Measurements from ENCODE around the gene RFX6. TPM values are rescaled to one million over a fixed set of nuclear protein-coding genes. Genes with fewer than 3 reads are reported as not detected.

Gene RFX6
- total and polyA plus RNA-seq, 2 donors (not counting 1 experiment from before 2014, with no cell fraction given) = not detected

- intact Hi-C loops (cut with micrococcal nuclease) = no loop called here
- Histone ChIP-seq H4K20me1 (ENCODE audit: control insufficient read depth, insufficient read depth, low read length, poor library complexity, severe bottlenecking) (no peaks in the 10 kb centered on the region), H3K4me3 (ENCODE audit: control extremely low read depth in 1 of 5, extremely low read depth in 1 of 5, insufficient read depth in 1 of 5, low read depth in 2 of 5, low read length in 4 of 5) (no peak overlapping the region), H3K9ac (ENCODE audit: low read length) (no peak overlapping the region), H3K79me2 (ENCODE audit: control insufficient read depth, insufficient read depth, low read length) (no peaks in the 10 kb centered on the region), H3K4me1 (ENCODE audit: control insufficient read depth in 2 of 2, insufficient read depth in 2 of 2, low read length in 2 of 2) (no peaks in the 10 kb centered on the region), H2AFZ (ENCODE audit: insufficient read depth, low read depth, low read length, poor library complexity, severe bottlenecking) (no peak overlapping the region), H3K27me3 (replicated peaks in 1 of 4; ENCODE audit: control extremely low read depth in 1 of 4, control insufficient read depth in 3 of 4, insufficient read depth in 4 of 4, low read length in 3 of 4) (no peaks in the 10 kb centered on the region), H3K9me3 (ENCODE audit: control extremely low read depth in 1 of 3, control insufficient read depth in 2 of 3, insufficient read depth in 1 of 3, low read length in 2 of 3) (no peaks in the 10 kb centered on the region), H3K4me2 (replicated peaks; ENCODE audit: low read depth, low read length, poor library complexity, severe bottlenecking) (no peak overlapping the region), H3K36me3 (replicated peaks in 1 of 2; ENCODE audit: control extremely low read depth in 1 of 2, control insufficient read depth in 1 of 2, extremely low read depth in 1 of 2, insufficient read depth in 2 of 2, low read length in 1 of 2) (no peaks in the 10 kb centered on the region), H3K27ac (ENCODE audit: low read length in 2 of 2) (no peak overlapping the region)
- DNase-seq (no peak), ATAC-seq (ENCODE audit: low read depth) (no peak)
- H3K27ac Mint-ChIP-seq = no peak overlapping the region
- TF ChIP-seq EZH2 (IDR thresholded peaks at IDR 0.05; ENCODE audit: borderline replicate concordance, insufficient read depth, low read depth, low read length, poor library complexity, severe bottlenecking) = no peak
- no peak for TF ChIP-seq CTCF (IDR thresholded peaks at IDR 0.05)
- ChIA-PET CTCF (no interaction called here), POLR2A (no interaction called here)
- WGBS (ENCODE audit: insufficient coverage) = 100% methylated on average over 1 of the region's 3 CpGs
- H3K27me3 Mint-ChIP-seq = no peaks in the 10 kb centered on the region
- no peaks in the 10 kb centered on the region for H3K4me1 Mint-ChIP-seq
- no peak overlapping the region for H3K4me3 Mint-ChIP-seq
- H3K9me3 Mint-ChIP-seq (ENCODE audit: insufficient read depth) = no peaks in the 10 kb centered on the region
Measured at GRCh38 chr6:116902634-116903033, 25.6 kb downstream of the RFX6 start.

GRCh38 chr6:116922853-116923548 is 46.0 kb downstream of the RFX6 start:
- TF ChIP-seq EZH2 (IDR thresholded peaks at IDR 0.05; ENCODE audit: borderline replicate concordance, insufficient read depth, low read depth, low read length, poor library complexity, severe bottlenecking) (no peak), CTCF (IDR thresholded peaks at IDR 0.05) (no peak)
- H2AFZ ChIP-seq (ENCODE audit: insufficient read depth, low read depth, low read length, poor library complexity, severe bottlenecking) = no peak overlapping the region
- no CpG with 5 or more reads among the region's 4 CpGs for WGBS (ENCODE audit: insufficient coverage)
- H3K27me3 ChIP-seq (replicated peaks in 1 of 4; ENCODE audit: control extremely low read depth in 1 of 4, control insufficient read depth in 3 of 4, insufficient read depth in 4 of 4, low read length in 3 of 4) = no peaks in the 10 kb centered on the region
- no peaks in the 10 kb centered on the region for H3K36me3 ChIP-seq (replicated peaks in 1 of 2; ENCODE audit: control extremely low read depth in 1 of 2, control insufficient read depth in 1 of 2, extremely low read depth in 1 of 2, insufficient read depth in 2 of 2, low read length in 1 of 2)
- no peak overlapping the region for H3K4me3 ChIP-seq (ENCODE audit: control extremely low read depth in 1 of 5, extremely low read depth in 1 of 5, insufficient read depth in 1 of 5, low read depth in 2 of 5, low read length in 4 of 5)
- no peaks in the 10 kb centered on the region for H3K4me1 Mint-ChIP-seq
- DNase-seq (no peak), ATAC-seq (ENCODE audit: low read depth) (no peak)
- no peak overlapping the region for H3K4me3 Mint-ChIP-seq
- no peaks in the 10 kb centered on the region for H3K79me2 ChIP-seq (ENCODE audit: control insufficient read depth, insufficient read depth, low read length)
- H4K20me1 ChIP-seq (ENCODE audit: control insufficient read depth, insufficient read depth, low read length, poor library complexity, severe bottlenecking) = no peaks in the 10 kb centered on the region
- no peak overlapping the region for H3K4me2 ChIP-seq (replicated peaks; ENCODE audit: low read depth, low read length, poor library complexity, severe bottlenecking)
- H3K9me3 ChIP-seq (ENCODE audit: control extremely low read depth in 1 of 3, control insufficient read depth in 2 of 3, insufficient read depth in 1 of 3, low read length in 2 of 3) = no peaks in the 10 kb centered on the region
- no peak overlapping the region for H3K27ac ChIP-seq (ENCODE audit: low read length in 2 of 2)
- intact Hi-C loops (cut with micrococcal nuclease) = no loop called here
- H3K9me3 Mint-ChIP-seq (ENCODE audit: insufficient read depth) = no peaks in the 10 kb centered on the region
- CTCF ChIA-PET = interaction anchor here (0.6 kb wide), 1 partner anchor 45 kb away, joined by 3 read pairs; no protein-coding TSS in a partner anchor
- H3K27me3 Mint-ChIP-seq = no peaks in the 10 kb centered on the region
- H3K27ac Mint-ChIP-seq = no peak overlapping the region
- H3K4me1 ChIP-seq (ENCODE audit: control insufficient read depth in 2 of 2, insufficient read depth in 2 of 2, low read length in 2 of 2) = no peaks in the 10 kb centered on the region
- POLR2A ChIA-PET = no interaction called here
- no peak overlapping the region for H3K9ac ChIP-seq (ENCODE audit: low read length)

Data from B cell (primary cell).